Keratinocyte (primary cell): ENCODE results near the gene TSHZ1. TPM values are rescaled to one million over a fixed set of nuclear protein-coding genes. Genes with fewer than 3 reads are reported as not detected.

Experiments used
- DNase-seq: peaks from one replicate; pipeline ENCODE4 v3.0.0-alpha.2; 2011; ENCODE audit warnings: low read depth, missing footprints, low spot score
- FAIRE-seq: peaks from 2 replicates; lab custom pipeline; 2011; peaks lifted over from hg19 to GRCh38; lab: Jason Lieb, UNC
- H2AFZ ChIP-seq: 2 replicates; pipeline ENCODE4 v1.6.0; 2012; ENCODE audit warnings: low read length, control low read depth, inconsistent platforms; ENCODE audit not compliant: control insufficient read depth
- H3K27ac ChIP-seq: 2 replicates; pipeline ENCODE4 v1.5.1; 2011; ENCODE audit warnings: low read length; ENCODE audit not compliant: control insufficient read depth, insufficient read depth
- H3K27me3 ChIP-seq: 3 replicates; pipeline ENCODE4 v1.6.0; 2011; ENCODE audit warnings: low read length; ENCODE audit not compliant: control insufficient read depth, insufficient read depth; ENCODE audit errors: extremely low read depth
- H3K36me3 ChIP-seq, 2 experiments: 2 replicates in 1 of 2; 3 replicates in 1 of 2; pipeline ENCODE4 v1.5.1; 2011; ENCODE audit warnings: low read length in 2 of 2, mild to moderate bottlenecking in 1 of 2; ENCODE audit not compliant: control insufficient read depth in 2 of 2, insufficient read depth in 2 of 2; ENCODE audit errors: extremely low read depth in 1 of 2
- H3K4me1 ChIP-seq: 3 replicates; pipeline ENCODE4 v1.5.1; 2011; ENCODE audit warnings: low read length; ENCODE audit not compliant: control insufficient read depth, insufficient read depth; ENCODE audit errors: extremely low read depth
- H3K4me2 ChIP-seq: 3 replicates; pipeline ENCODE4 v1.6.0; 2011; ENCODE audit warnings: low read depth, low read length; ENCODE audit not compliant: control insufficient read depth, insufficient read depth; ENCODE audit errors: extremely low read depth
- H3K4me3 ChIP-seq, 3 experiments: fragments of 200-600 bp in 1 of 3; sonication (generic) in 1 of 3; 2 replicates in 2 of 3; 3 replicates in 1 of 3; pipeline ENCODE4 v1.5.1; 2011 to 2016; ENCODE audit warnings: low read length in 3 of 3, mild to moderate bottlenecking in 3 of 3, control low read depth in 2 of 3, inconsistent platforms in 1 of 3, low read depth in 1 of 3, mixed read lengths in 1 of 3, mixed run types in 1 of 3, moderate library complexity in 1 of 3; ENCODE audit not compliant: control insufficient read depth in 2 of 3, insufficient read depth in 2 of 3; ENCODE audit errors: extremely low read depth in 1 of 3
- H3K79me2 ChIP-seq: 2 replicates; pipeline ENCODE4 v1.6.0; 2012; ENCODE audit warnings: low read length; ENCODE audit not compliant: control insufficient read depth, insufficient read depth
- H3K9ac ChIP-seq: 3 replicates; pipeline ENCODE4 v1.6.0; 2011; ENCODE audit warnings: low read length; ENCODE audit not compliant: control insufficient read depth, insufficient read depth; ENCODE audit errors: extremely low read depth
- H3K9me1 ChIP-seq: 3 replicates; pipeline ENCODE4 v1.6.0; 2011; ENCODE audit warnings: low read length; ENCODE audit not compliant: control insufficient read depth, insufficient read depth; ENCODE audit errors: extremely low read depth
- H3K9me3 ChIP-seq: 2 replicates; pipeline ENCODE4 v1.5.1; 2012; ENCODE audit warnings: low read depth, low read length; ENCODE audit not compliant: control insufficient read depth
- H4K20me1 ChIP-seq: 3 replicates; pipeline ENCODE4 v1.6.0; 2011; ENCODE audit warnings: low read length; ENCODE audit not compliant: control insufficient read depth, insufficient read depth; ENCODE audit errors: extremely low read depth
- CTCF ChIP-seq, 3 experiments: IDR thresholded peaks in 1 of 3; conservative IDR thresholded peaks in 1 of 3; optimal IDR thresholded peaks in 1 of 3; 2 replicates in 2 of 3; 3 replicates in 1 of 3; pipeline versions ENCODE3 to v1.5.1; 2011; ENCODE audit warnings: low read length in 3 of 3, mild to moderate bottlenecking in 3 of 3, moderate library complexity in 2 of 3, control low read depth in 1 of 3, inconsistent platforms in 1 of 3; ENCODE audit not compliant: insufficient read depth in 2 of 3; ENCODE audit errors: extremely low read depth in 1 of 3
- EZH2 ChIP-seq: IDR thresholded peaks from one replicate; pipeline ENCODE4 v1.6.1; 2012; ENCODE audit warnings: inconsistent platforms, mild to moderate bottlenecking, low read length, moderate library complexity
- dilution Hi-C: fragments of 300-500 bp; cut with MboI; formaldehyde crosslinking; loops from one replicate; pipeline ENCODE4 v1.7.0; 2020; ENCODE audit warnings: low sequenced_read_pairs; ENCODE audit not compliant: extremely low pct_ligation_motif_present
- polyA plus RNA-seq, 5 experiments: library from polyadenylated mRNA; depleted of rRNA in 3 of 5; stranded (reverse) in 3 of 5; stranded (forward) in 1 of 5; unstranded in 1 of 5; fragments of >200 nt; gene quantifications; 1 replicate in 1 of 5; 2 replicates in 3 of 5; 3 replicates in 1 of 5; pipeline versions ENCODE4 v1.2.1 to v1.2.3, GENCODE V29; 2011 to 2012; ENCODE audit warnings: missing spikeins in 2 of 5, low read depth in 1 of 5, low replicate concordance in 1 of 5

TSHZ1 gene
- polyA plus RNA-seq, 1 donor (not counting 4 experiments of a cell fraction or from before 2014, with no cell fraction given), result 2.2 TPM

DNA sequence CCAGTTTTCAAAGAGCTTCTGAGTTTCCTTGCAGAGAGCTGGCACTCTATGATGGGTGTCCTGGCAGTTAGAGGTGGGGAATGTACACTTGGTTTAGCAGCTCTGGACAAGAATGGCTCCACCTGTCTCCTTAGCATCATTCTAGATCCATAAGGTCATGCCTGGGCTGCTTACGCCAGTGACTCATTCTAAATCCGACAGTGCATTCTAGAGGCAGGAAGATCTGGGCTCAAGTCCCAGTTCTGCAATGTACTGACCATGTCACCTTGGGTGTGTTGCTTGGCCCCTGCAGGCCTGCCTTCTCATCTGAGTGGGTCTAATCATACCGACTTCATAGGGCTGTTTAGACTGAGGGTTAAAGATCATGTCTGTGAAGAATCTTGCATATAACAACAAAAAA, 48.1 kb upstream of the TSHZ1 start:
- dilution Hi-C loops, result no loop called here
- H3K9ac ChIP-seq, result no peak overlapping the region
- peaks cover 5% of the 10 kb centered on the region for H3K27me3 ChIP-seq
- no peaks in the 10 kb centered on the region for H3K79me2 ChIP-seq
- TF ChIP-seq CTCF (optimal IDR thresholded peaks at IDR 0.05 in 1 of 3, IDR thresholded peaks at IDR 0.05 in 1 of 3, conservative IDR thresholded peaks at IDR 0.05 in 1 of 3; ENCODE audit: extremely low read depth in 1 of 3, insufficient read depth in 2 of 3, low read length in 3 of 3) (peak in 1 of 3 experiments; percentile 12), EZH2 (no peak)
- H3K9me1 ChIP-seq, result no peaks in the 10 kb centered on the region
- H3K4me3 ChIP-seq, result no peak overlapping the region
- DNase-seq, result no peak
- no peak overlapping the region for H3K27ac ChIP-seq
- H3K4me1 ChIP-seq, result no peaks in the 10 kb centered on the region
- no peaks in the 10 kb centered on the region for H4K20me1 ChIP-seq
- H2AFZ ChIP-seq, result no peak overlapping the region
- H3K9me3 ChIP-seq, result no peaks in the 10 kb centered on the region
- H3K36me3 ChIP-seq, result no peaks in the 10 kb centered on the region
- no peak for FAIRE-seq
- no peak overlapping the region for H3K4me2 ChIP-seq

DNA sequence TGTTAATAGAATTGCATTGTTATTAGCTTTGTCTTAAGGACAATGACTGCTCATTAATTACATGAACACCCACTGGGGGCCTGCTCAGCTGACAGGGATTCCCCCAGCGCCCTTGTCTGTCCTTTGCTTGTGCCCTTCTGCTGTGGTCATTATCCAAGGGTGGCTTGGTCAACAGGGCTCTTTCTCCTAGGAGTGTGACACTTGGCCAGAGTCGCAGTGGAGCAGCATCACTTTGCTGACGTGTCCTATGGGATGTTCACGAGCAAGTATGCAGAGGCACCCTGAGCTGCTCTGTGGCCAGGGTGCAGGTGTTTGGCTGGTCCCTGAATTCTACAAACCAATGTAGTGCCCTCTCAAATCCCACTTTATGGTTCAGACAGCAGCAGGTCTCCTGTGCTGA, 47.6 kb upstream of the TSHZ1 start:
- Histone ChIP-seq H3K9me3 (no peaks in the 10 kb centered on the region), H3K4me2 (no peak overlapping the region), H3K79me2 (no peaks in the 10 kb centered on the region), H2AFZ (no peak overlapping the region), H3K9ac (no peak overlapping the region), H3K4me3 (no peak overlapping the region), H4K20me1 (no peaks in the 10 kb centered on the region), H3K27ac (no peak overlapping the region), H3K27me3 (peaks cover 5% of the 10 kb centered on the region), H3K4me1 (no peaks in the 10 kb centered on the region), H3K36me3 (no peaks in the 10 kb centered on the region), H3K9me1 (no peaks in the 10 kb centered on the region)
- dilution Hi-C loops, result no loop called here
- FAIRE-seq (no peak), DNase-seq (no peak)
- TF ChIP-seq EZH2, result no peak
- no peak for TF ChIP-seq CTCF (optimal IDR thresholded peaks at IDR 0.05 in 1 of 3, IDR thresholded peaks at IDR 0.05 in 1 of 3, conservative IDR thresholded peaks at IDR 0.05 in 1 of 3; ENCODE audit: extremely low read depth in 1 of 3, insufficient read depth in 2 of 3, low read length in 3 of 3)
